GM23338 (cell line): Measurements from ENCODE around the gene RFX8. TPM values are rescaled to one million over a fixed set of nuclear protein-coding genes. Genes with fewer than 3 reads are reported as not detected.

ENCODE experiments used
- CREB1 ChIP-seq: fragments of 250-450 bp; sonication (Bioruptor Pico); IDR thresholded peaks from 2 replicates; pipeline ENCODE4 v1.5.0; 2020; ENCODE audit warnings: low read depth, mild to moderate bottlenecking, moderate library complexity
- ETS1 ChIP-seq: IDR thresholded peaks from 2 replicates; pipeline ENCODE4 v1.6.1; 2016; ENCODE audit warnings: antibody characterized with exemption
- EZH2 ChIP-seq: fragments of 200-600 bp; sonication (generic); IDR thresholded peaks from one replicate; pipeline ENCODE4 v1.8.0; 2017; ENCODE audit warnings: antibody characterized with exemption, mild to moderate bottlenecking, low read depth; ENCODE audit not compliant: unreplicated experiment
- NANOG ChIP-seq: IDR thresholded peaks from 2 replicates; pipeline ENCODE4 v1.6.1; 2016; ENCODE audit warnings: antibody characterized with exemption, borderline replicate concordance
- REST ChIP-seq: IDR thresholded peaks from one replicate; pipeline ENCODE4 v1.6.1; 2018; ENCODE audit warnings: antibody characterized with exemption; ENCODE audit not compliant: unreplicated experiment
- ZNF114 ChIP-seq: fragments of 250-450 bp; sonication (Bioruptor Pico); IDR thresholded peaks from 2 replicates; pipeline ENCODE4 v1.5.0; 2020; ENCODE audit warnings: mild to moderate bottlenecking, moderate library complexity
- ZNF331 ChIP-seq: fragments of 250-450 bp; sonication (Bioruptor Pico); IDR thresholded peaks from 2 replicates; pipeline ENCODE4 v1.5.0; 2020; ENCODE audit warnings: low read depth, mild to moderate bottlenecking, moderate library complexity
- polyA plus RNA-seq: library from polyadenylated mRNA; unstranded; fragments of >200 nt; fragmentation: Nextera tagmentation; extraction: Ambion mirVana; gene quantifications from 2 replicates; pipeline ENCODE4 v1.2.1, GENCODE V29; 2016
- total RNA-seq: library from RNA; depleted of rRNA; stranded (reverse); fragments of >200 nt; shearing (Covaris generic); gene quantifications from 2 replicates; pipeline ENCODE4 v1.2.3, GENCODE V29; 2014; rRNA removed

RFX8 gene
- total and polyA plus RNA-seq, 2 experiments from 2014 or later, result 0.65 to 1.5 TPM

- TF ChIP-seq REST (no peak), ETS1 (no peak), EZH2 (no peak), ZNF331 (CRISPR knock-in tag) (no peak), CREB1 (CRISPR knock-in tag) (no peak), ZNF114 (CRISPR knock-in tag) (no peak), NANOG (no peak)
These were observed 126.0 kb downstream of the RFX8 start (continued) for GRCh38 chr2:101348883-101349282.

Other genes starting within 250 kb of the RFX8 start
- gene CNOT11, start 222.2 kb downstream of the RFX8 start, total RNA-seq, result 59.1 and 74.2 TPM in 2 replicates
- gene CNOT11, start 222.2 kb downstream of the RFX8 start, polyA plus RNA-seq, result 27.6 and 34.8 TPM in 2 replicates
- gene RNF149, start 166.4 kb downstream of the RFX8 start, total RNA-seq, result 42.4 and 47.6 TPM in 2 replicates
- 37.2 and 38.8 TPM in 2 replicates for gene RNF149, start 166.4 kb downstream of the RFX8 start, polyA plus RNA-seq
- 0.12 and 2.6 TPM in 2 replicates for gene CREG2, start 87.6 kb downstream of the RFX8 start, total RNA-seq
- 1.5 and 1.7 TPM in 2 replicates for gene CREG2, start 87.6 kb downstream of the RFX8 start, polyA plus RNA-seq
- gene MAP4K4, start 222.6 kb upstream of the RFX8 start, total RNA-seq, result 77.2 and 99.2 TPM in 2 replicates
- gene MAP4K4, start 222.6 kb upstream of the RFX8 start, polyA plus RNA-seq, result 32.2 and 34.6 TPM in 2 replicates